DMS53 (cell line): Measurements from ENCODE around the gene RCOR1.
A peak's percentile ranks its signal among the peaks of the same experiment; 100 is the strongest.
"Not testable (repeated sequence)": the region's sequence is repeated elsewhere in the genome, so short reads cannot be mapped to it uniquely, and the experiment has no call there.

Source experiments
- DNase-seq: peaks from one replicate; lab custom pipeline; 2025; lab: John Stamatoyannopoulos, UW

The RCOR1 gene

DNA sequence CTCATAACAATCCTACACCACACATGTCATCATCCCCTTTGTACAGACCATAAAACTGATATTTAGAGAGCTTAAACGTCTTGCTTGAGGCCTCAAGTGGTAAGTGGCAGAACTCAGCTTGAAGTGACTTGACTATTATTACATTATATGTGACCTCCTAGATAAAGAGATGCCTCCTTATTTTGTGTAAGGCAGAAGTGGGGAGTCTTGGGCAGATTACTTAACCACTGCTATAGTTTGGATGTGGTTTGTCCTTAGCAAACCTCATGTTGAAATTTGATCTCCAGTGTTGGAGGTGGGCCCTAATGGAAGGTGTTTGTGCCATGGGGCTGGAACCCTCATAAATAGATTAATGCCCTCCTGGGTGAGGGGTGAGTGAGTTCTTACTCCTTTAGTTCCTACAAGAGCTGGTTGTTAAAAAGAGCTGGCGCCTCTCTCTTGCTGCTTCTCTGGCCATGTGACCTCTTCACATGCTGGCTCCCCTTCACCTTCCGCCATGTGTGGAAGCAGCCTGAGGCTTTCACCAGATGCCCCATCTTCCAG, 37.4 kb downstream of the RCOR1 start:
- DNase-seq: no peak

DNA sequence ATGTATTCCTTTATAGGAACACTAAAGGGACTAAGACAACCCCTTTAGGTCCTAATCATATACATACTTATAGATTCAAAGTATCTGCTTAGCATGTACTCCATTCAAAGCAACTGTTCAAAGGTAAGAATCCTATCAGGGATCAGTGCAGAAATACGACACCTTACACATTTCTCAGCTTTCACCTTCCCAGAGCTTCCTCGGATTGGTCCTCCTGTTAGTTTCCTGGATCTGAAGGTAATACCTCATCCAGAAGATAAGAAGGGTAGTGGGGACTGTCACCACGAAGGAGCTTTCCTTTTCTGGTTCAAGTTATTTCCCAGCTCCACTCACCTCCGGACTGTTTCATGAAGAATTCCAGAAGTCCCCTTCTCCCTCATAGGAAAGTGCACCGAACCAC, 38.0 kb downstream of the RCOR1 start:
- DNase-seq: no peak

DNA sequence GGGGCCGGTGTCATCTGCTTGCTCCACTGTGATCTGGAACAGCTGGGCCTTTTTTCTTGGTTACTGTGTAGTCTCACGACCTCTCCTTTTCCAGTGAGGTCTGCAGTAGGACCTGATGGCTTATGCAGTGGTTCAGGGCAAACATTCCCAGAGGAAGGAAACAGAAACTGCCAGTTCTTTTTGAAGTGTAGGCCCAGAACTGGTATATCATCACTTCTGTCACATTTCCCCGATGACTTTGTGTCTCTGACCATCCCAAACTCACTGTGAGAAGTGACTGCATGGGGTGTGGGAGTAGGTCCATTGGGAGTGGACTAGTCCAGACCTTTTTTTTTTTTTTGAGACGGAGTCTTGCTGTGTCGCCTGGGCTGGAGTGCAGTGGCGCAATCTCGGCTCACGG, 38.4 kb downstream of the RCOR1 start:
- no peak for DNase-seq

DNA sequence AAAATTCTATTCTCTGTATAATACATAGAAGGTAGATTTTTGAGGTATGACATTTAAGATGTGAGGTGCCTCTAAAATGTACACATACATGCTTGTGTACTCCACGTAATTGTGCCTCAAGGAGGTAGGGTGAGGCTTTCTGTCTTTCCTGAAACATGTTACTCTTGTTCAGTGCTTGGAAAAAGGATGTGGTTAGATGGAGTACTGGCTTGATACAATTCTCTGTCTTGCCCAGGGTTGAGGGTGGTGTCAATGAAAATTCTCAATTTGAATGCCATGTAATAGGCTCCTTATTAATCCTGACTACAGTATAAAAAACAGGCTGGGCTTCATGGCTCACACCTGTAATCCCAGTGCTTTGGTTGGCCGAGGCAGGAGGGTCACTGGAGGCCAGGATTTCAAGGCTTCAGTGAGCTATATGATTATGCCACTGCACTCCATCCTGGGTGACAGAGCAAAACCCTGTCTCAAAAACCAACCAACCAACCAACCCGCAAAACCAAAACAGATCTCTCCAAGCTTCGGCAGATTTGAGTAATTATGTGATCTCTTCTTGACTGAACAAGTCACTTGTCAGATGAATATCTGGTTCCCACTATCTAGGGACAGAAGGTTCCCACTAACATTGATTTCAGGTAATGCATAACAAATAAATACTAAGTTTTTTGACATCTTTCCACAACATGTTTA, 41.6 kb downstream of the RCOR1 start:
- DNase-seq: no peak

DNA sequence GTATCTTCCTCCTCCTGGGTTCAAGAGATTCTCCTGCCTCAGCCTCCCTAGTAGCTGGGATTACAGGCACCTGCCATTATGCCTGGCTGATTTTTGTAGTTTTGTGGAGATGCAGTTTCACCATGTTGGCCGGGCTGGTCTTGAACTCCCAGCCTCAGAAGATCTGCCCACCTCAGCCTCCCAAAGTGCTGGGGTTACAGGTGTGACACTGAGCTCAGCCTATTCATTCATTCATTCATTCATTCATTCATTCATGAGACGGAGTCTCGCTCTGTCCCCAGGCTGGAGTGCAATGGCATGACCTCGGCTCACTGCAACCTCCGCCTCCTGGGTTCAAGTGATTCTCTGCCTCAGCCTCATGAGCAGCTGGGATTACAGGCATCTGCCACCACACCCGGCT, 47.2 kb downstream of the RCOR1 start:
- not testable (repeated sequence) for DNase-seq

DNA sequence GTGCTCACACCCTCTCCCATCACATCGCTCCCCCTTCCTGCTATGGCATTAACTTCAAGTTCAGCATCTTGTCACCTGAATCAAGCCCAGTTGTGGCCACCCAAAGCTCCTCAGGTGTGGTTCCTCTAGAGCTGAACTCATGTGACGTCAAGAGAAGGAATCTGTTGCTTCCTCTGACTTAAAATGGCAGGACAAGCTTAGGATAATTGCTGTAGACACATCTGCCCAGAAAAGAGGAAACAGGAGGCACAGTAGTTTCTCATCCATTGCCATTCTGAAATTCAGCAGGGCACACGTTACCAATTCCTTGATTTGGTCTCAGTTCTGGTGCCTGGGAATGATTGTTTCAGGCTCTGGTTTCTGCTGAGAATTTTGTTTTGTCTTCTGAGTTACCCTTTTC, 52.1 kb downstream of the RCOR1 start:
- no peak for DNase-seq

DNA sequence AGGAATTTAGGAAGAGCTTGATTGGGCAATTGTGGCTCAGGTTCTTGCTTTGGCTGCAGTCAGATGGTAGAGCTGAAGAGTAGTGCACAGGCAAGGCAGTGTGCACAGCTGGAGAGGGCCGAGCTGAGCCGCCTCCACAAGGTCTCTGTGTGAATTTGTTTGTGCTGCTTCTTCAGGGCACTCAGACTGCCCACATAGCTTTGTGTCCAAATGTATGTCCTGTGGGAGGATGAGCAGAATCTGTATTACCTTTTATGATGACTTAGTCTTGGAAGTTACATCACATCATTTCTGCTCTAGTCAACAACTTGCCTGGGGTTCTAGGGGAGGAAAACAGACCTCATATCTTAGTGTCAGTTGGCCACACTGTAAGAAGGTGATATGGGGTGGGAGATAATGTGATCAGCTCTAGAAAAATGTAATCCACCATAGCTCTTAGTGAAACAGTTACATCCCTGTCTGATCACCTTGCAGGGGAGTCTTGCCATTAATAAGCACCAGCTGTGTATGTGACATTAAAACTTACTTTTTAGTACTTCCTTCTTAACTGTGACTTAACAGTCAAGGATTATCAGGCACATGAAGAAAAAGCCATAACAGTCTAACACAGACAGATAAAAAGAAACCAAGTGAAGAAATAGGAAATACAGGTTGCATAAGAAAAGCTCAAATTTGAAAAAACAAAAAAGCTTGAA, 53.4 kb downstream of the RCOR1 start:
- DNase-seq: no peak

DNA sequence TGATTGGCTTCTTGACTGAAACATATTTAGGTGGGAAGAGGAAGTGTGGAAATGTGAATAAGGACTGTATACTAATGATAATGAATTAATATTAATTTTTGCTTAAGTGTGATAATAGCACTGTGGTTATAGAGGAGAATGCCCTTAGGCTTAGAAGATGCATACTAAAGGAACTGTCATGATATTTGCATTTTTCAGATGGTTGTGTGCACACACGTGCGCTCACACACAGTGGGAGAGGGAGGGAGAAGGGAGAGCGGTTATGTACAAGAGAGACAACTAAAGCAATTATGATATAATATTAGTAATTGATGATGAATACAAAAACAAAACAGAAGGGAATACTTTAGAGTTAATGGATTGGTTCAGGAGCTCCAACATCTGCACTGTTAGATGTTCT, 54.2 kb downstream of the RCOR1 start:
- no peak for DNase-seq

DNA sequence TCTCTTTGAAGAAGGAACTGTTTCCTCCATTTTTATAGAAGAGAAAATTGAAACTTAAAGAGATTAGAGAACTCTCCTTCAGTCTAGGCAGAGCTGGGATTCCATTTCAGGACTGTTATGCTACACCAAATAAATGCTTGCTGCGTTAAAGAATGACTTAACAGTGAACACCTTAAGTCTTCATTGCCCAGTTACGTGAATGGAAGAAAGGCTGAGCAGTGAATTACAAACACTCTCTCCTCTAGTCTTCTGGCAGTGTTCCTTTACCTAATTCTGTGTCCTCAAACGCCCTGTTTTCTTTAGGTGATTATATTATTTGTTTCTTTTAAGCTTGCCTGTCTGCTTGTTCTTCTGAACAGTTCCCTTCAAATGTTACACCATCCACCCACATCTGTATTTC, 59.7 kb downstream of the RCOR1 start:
- DNase-seq: no peak

DNA sequence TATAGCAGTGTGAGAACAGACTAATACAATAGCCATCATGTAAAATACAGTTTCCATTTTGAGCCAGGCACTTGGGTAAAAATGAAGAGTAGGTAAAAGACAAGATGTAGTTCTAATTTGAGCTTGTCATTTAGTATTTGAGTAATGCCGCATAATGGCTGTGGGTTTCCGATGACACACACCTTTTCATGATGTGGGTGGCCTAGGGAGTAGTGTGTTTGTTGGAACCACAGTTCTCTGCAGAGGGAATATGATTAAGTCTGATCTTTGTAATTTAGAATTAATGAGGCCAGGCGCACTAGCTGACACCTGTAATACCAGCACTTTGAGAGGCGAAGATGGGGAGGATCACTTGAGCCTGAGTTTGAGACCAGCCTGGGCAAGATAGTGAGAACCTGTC, 61.8 kb downstream of the RCOR1 start:
- DNase-seq: no peak

DNA sequence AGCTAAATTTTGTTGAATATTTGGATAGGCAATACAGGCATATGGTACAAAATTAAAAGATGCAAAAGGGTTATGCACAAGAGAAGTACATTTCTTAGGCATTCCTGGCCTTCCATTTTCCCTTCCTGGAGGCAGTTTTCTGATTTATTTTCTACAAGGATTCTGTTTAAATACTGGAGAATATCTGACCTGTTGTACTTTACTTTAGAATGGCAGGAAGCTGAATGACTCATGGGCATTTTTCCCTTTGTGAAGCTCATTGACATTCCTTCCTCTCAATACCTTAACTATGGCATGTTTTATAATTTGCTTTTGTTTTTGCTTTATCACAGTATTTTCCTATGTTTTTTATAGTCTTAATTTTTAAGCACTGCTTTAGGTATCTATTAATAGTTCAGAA, 62.7 kb downstream of the RCOR1 start:
- peak; percentile 7 for DNase-seq

DNA sequence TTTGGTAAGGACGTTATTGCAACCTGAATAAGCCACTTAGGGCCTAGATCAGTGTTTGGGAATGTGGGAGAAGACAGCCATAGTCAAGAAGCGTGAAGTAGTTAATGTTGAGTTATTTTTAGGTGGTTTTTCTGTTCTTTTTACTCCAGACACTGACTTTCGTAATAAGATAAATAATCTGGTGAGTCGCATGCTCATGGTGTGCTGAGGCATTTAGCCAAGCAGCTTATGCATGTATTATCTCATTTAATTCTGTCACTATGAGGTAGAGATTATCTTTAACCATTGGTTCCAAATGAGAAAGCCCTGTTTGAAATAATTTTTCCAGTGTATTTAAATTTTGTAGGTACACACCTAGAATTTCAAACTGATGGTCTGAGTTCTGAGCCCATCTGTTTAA, 67.3 kb downstream of the RCOR1 start:
- DNase-seq: no peak

DNA sequence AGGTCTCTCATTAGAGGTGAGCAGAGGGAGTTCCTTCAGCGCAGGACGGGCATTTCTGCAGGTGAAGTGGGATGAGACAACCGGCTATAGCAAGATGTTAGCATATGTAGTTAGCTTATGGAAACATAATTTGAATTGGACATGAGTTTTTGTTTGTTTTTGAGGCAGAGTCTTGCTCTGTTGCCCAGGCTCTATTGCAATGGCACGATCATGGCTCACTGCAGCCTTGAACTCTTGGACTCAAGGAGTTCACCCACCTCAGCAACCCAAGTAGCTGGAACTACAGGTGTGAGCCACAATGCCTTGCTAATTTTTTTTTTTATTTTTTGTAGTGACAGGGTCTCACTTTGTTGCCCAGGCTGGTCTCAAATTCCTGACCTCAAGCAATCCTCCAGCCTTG, 69.2 kb downstream of the RCOR1 start:
- no peak for DNase-seq

DNA sequence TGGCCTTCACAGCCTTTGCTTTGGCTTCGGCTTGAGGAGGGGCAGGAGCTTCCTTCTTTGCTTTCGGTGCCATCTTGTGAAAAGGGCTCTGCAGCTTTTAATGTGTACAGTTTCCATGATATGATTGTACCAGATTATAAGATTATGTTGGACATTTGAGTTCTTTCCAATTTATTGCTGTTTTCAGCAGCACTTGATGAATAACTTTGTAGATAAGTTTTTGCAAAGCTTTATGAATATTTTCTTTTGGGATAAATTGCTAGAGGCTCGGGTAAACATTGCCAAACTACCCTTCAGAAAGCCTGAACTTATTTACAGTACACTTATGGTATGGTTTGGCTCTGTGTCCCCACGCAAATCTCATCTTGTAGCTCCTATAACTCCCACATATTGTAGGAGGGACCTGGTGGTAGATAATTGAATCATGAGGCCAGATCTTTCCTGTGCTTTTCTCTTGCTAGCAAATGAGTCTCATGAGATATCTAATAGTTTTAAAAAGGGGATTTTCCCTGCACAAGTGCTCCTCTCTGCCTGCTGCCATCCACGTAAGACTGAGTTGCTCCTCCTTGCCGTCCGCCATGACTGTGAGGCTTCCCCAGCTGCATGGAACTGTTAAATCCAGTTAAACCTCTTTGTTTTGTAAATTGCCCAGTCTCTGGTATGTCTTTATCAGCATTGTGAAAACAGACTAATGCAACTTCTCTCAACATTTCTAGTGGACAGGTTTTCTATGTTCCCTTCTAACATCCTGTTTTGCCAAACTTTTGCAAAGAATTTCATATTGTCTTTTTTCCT, 70.4 kb downstream of the RCOR1 start:
- no peak for DNase-seq

DNA sequence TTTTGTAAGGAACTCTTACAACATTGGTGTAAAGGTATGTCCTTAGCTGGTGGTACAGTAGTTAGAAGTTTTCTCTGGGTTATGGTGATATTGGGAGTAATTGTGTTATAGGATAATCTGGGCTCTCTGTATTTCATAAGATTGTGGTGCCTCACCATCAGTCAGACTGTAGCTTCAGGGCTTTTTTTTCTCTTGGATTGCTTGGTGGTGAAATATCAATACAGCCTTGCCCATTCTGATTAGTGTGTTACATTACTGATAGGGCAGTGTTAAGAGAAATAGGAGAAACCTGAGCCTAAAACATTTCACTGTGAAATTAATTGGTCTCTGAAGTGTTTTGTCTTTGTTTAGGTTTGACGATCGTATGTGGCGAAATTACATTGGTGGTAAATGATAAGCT, 71.0 kb downstream of the RCOR1 start:
- no peak for DNase-seq

DNA sequence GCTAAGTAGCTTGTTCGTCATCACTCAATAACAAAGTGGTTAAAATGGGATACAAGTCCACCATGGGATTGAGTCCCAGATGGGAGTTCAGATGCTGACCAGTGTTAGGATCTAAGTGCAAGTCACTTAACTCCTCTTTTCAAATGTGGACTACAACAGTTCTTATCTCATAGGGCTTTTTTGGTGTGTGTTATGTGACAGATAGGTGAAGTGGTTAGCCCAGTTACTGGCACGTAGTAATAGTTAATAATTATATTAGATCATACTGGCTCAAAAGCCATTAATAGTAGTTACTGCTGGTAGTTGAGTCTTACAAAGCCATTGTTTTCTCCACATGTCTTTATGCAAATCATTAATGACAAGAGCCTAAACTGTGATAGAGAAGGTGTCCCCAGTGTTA, 73.2 kb downstream of the RCOR1 start:
- no peak for DNase-seq

DNA sequence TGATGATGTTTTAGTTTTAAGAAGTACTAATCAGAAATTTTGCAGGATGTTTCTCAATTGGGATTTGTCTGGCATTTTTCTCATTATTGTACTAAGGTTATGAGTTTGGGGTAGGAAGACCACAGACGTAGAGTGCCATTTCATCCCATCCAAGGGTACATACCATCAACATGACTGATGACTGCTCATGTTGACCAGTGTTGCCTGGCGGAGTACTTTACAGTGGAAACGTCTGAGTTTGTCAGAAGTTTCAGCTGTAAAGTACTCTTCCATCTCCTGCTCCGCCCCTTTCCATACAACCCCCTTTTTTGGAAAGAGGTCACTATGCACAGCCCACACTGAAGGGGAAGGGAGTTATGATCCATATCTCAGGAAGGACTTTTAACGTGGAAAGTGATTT, 74.2 kb downstream of the RCOR1 start:
- DNase-seq: no peak

DNA sequence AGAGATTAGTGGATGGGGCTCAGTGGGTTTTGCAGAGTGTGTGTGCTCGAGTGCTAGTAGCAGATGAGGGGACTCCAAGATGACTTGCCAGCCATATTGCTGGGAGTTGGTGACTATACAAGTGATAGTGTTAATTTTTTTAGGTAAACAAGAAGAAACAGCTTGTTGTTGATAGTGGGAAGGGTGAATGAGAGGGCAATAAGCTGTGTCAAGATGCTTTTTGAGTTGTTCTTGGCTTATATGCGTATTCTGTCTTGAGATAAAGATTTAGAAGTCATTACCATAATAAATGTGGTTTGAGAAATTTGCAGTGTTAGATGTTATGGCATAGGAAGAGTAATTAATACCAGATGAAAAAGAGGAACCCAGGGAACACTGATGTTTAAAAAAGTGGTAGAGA, 75.3 kb downstream of the RCOR1 start:
- no peak for DNase-seq

DNA sequence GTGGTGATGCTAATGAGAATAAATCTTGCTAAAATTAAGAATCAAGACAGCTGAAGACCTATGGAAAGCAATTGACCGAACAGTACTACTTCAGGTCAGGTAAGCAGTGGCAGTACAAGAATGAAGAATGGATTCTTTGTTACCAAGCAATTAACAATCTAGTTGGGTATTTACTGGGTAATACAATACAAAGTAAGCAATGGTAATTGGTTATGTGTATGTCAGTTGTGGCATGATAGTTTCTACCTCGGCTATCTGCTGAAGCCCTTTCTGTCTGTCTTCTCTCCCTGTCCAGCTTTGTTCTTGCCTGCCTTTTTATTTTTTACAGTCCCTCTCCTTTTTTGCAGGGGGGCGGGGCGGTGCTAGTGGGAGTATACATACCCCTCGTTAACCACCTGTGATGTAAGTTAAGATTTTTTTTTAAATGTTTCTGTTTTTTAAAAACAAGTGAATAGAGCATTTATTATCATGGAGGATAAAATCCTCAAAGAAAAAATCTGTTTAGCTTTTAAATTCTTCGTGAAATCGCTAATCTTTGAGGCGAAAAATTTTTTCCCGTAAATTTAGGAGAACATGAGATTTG, 75.9 kb downstream of the RCOR1 start:
- no peak for DNase-seq

DNA sequence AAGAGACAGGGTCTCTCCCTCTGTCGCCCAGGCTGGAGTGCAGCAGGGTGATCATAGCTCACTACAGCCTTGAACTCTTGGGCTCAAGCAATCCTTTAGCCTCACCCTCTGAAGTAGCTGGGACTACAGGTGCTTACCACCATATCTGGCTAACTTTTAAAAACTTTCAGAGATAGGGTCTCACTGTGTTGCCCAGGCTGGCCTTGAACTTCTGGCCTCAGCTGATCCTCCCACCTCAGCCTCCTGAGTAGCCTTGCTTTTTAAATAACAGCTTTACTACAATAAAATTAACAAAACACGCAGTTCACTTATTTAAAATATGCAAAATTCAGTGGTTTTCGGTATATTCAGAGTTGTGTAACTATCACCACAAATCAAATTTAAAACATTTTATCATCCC, 79.0 kb downstream of the RCOR1 start:
- DNase-seq: no peak

DNA sequence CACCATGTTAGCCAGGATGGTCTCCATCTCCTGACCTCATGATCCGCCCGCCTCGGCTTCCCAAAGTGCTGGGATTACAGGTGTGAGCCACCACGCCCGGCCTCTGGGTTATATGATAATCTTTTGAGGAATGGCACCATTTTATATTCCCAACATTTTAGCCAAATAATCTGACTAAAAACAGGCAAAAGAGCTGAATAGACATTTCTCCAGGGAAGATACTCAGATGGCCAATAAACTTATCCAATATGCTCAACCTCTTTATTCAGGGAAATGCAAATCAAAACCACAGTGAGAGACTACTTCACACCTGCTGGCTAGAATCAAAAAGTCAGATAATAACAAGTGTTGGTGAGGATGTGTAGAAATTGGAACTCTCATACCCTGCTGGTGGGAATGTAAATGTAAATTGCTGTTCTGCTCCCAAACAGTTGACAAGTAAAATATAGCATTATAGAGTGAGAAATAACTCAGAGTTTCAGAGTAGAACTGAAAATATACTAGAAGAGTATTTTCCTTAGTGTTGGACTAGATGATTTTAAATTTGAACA, 80.0 kb downstream of the RCOR1 start:
- no peak for DNase-seq

DNA sequence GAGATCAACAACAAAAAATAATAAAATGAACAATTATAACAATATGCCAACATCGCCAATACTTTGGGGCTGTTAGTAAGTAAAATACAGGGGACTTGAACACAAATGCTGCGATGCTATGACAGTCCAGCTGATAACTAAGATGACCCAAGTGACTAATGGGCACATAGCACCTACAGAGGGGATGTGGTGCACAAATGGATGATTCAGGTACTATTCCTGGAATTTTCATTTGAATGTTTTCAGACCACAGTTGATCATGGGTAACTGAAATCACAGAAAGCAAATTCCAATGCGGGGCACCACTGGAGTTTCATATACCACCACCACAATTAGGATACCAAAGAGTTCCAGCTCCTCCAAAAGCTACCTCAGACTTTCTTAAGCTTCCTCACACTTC, 82.9 kb downstream of the RCOR1 start:
- DNase-seq: no peak
